ENCODE results near the gene ARHGAP23.
"Not testable (repeated sequence)": the region's sequence is repeated elsewhere in the genome, so short reads cannot be mapped to it uniquely, and the experiment has no call there.

ARHGAP23 gene

DNA sequence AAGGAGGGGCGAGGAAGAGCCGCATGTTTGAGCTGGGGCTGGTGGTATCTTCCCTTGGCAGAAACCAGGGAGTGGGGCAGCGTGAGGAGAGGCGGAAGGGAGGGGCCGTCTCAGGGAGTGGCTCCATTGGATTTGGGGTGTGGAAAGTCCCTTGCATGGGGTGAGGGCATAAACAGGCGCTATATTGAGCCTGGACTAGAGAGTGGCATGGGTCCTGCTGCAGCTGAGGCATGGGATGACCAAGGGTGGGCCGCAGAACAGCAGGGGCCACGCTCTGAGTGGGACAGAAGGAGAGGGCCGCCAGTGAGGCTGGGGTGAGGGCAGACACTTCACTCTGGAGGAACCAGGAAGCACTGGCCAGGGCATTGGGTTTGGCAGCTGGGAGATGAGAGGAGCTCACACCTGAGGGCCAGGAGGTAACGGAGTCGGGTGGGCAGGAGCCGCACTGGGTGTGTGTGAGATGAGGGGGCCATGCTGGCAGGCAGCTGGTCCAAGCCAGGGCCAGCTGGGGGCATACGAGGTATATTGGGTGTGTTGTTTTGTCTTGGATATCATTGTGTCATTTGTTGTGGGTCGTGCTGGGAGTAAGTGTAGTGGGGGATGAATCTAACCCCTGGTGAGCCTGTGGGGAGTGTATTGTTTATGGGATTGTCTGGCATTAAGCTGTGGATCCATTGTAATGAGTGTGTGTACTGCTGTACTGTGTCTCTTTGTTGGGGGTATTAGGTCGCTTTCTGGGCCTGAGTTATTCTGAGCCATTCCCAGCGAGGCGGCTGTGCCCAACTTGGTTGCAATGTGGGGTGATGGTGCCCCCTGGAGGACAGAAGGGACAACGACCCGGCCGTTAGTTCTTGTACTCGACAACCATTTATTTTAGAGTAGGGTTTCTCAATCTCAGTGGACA lies 56.2 kb downstream of the ARHGAP23 start:
- DNase-seq: peak in 51 of 56 donors; percentile 31 to 91 (median 72)

DNA sequence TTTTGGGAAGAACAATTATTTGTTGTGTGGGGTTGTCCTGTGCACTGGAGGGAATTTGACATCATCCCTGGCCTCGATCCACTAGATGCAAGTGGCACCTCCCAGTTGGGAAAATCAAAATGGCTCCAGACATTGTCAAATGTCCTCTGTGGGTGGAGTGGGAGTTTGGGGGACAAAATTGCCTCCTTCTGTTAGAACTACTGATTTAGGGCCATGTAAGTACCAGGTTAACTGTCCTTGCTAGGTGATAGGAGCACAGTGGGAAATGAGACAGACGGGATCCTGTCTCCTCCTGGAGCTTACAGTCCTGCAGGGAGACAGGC lies 56.8 kb downstream of the ARHGAP23 start:
- peak in 1 of 56 donors; percentile 83 for DNase-seq

DNA sequence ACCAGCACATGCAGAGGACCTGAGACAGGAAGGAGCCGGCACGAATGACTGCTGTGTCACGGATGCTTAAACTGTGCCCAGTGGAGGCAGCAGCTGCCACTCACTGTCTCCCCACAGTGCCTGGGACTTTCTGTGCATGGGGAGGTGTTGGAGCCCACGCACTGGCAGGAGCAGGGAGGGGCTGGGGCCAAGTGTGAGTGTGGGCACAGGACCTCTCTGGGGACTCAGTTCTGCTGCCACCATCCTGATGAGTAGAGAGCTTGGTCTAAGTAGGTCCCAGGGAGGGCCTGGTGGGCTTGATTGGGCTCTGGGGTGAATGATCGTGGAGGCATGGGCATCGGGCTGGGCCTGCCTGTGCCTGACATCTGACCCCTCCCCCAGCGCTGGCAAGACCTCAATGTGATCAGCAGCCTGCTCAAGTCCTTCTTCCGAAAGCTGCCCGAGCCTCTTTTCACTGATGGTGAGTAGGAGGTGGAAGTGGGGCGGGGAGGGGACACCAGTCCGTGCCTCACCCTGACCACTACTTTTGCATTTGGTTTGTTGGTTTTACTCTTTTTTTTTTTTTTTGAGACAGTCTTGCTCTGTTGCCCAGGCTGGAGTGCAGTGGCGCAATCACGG lies 57.5 kb downstream of the ARHGAP23 start:
- peak in 20 of 56 donors; percentile 9 to 56 (median 34) for DNase-seq

DNA sequence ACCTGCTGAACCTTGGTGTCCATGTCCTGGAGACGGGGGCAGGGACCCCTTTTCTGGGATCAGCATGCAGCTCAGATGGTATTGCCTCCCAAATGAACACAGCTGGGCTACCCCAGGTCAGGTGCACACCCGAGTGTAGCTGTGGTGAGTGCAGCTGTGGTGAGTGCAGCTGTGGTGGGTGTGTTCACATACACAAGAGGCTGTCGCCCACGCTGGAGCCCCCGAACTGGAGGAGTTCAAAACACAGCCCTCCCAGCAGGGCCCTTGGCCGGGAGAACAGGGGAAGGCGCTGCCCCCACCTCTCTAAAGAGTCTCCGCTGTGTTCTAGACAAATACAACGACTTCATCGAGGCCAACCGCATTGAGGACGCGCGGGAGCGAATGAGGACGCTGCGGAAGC lies 61.5 kb downstream of the ARHGAP23 start:
- DNase-seq: not testable (repeated sequence)

DNA sequence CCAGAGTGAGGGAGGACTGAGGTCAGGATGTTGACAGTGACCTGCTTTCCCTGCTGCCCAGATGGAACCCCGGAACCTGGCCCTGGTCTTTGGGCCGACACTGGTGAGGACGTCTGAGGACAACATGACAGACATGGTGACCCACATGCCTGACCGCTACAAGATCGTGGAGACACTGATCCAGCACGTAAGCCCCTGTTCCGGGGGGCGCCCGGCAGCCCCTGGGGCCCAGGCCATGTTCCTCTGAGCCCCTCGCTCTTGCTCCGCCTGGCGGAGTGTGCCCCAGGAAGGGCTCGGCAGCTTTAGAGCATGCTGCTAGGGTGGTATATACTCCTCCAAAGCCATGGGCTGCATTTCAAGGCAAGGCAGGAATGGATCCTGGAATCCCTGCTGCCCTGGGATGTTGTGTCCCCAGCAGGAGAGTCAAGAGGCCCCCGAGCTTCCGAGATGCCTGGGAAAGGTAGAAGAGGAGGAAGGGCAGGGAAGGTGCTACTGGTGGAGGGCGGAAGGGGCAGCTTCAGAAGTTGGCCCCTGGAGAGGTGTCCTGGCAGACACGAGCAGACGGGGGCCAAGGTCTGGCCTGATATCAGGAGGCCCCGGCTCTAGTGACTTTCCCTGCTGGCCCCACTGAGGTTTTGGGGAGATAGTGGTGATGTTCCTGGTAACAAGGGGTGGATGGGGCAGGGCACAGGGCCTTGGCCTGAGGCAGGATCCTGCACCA lies 63.2 kb downstream of the ARHGAP23 start:
- not testable (repeated sequence) for DNase-seq

DNA sequence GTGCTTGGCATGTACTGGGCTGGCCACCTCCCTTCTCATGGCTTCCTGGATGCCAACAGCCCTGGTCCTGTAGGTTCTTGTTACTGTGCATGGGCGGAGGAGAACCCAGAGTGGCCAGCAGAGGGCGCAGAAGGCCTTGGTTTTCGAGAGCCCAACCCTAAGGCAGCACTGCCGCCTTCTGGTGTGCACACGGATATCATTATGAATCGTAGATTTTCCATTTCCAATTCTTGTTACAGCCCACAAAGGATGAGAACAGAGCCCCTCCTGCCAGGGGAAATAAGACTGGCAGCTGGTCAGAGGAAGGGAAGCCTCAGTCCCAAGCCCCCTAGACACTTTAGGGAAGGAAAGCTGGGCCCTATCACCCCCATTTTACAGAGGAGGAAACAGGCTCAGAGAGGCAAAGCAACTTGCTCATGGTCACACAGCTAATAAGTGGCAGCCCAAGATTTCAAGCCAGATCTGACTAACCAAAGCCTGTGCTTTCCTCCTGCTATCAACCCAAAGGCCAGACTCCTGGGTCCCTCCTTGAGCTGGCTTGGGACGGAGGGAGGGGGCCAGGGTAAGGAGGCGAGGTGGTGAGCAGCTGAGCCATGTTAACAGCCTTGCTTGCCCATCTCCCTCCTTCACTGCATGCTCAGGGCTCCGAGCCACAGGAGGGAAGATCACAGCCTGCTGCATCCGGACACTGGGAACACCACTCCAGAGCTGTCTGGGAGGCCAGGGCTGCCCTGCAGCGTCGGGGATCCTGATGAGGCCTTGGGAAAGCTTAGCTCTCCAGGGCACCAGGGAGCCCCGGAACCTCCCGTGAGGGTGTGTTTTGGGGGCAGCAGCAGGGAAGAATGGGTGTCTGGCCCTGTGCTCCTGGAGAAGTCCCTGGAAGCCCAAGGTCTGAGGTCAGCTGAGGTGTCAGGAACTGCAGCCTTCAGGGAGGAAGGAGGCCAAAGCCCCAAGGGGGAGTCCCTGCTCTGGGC lies 64.1 kb downstream of the ARHGAP23 start:
- DNase-seq: peak; percentile 21 to 93 (median 72)

DNA sequence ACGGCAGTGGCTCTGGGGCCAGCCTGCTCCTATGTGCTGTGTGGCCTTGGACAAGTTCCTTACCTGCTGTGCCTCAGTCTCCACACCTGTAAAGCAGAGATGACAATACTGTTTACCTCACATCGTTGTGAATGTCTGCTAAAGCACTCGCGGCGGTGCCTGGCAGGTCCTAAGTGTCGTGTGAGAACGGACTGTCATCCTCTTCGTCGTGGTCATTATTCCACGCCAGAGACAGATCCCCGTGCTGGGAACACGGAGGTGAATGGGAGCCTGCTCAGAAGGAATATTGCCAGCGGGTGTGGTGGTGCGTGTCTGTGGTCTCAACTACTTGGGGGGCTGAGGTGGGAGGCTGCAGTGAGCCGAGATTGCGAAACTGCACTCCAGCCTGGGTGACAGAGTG lies 65.9 kb downstream of the ARHGAP23 start:
- not testable (repeated sequence) for DNase-seq

DNA sequence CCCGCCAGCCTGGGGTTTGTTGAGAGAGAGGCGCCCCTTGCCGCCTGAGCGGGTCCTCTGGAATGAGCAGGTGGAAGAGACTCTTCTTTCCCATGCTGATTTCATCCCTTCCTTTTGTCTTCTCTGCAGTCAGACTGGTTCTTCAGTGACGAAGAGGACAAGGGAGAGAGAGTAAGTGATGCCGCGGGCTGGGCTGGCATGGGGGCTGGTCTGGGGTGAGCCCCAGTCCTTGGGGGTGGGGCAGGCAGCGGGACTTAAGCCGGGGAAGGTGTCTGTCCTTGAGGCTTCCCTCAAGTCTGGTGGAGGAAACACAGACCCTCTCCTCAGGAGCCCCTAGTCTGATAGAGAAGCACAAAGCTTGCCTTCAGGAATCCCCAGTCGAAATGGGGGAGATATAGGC lies 69.4 kb downstream of the ARHGAP23 start:
- DNase-seq: not testable (repeated sequence)

DNA sequence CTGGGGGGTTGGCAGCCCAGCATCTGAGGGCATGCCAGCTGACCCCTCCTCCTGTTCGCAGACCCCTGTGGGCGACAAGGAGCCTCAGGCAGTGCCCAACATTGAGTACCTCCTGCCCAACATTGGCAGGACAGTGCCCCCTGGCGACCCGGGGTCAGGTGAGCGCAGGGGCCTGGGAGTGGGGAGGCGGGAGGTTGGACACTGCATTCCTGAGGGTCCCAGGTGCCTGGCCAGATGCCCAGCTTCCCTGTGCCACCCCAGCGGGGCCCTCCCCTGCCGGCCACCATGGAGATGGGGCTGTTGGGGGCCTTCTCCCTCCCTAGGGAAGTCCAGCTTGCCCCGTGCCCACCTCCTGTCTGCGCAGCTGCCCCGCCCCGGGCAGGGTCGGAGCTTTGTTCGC lies 70.1 kb downstream of the ARHGAP23 start:
- DNase-seq: no peak

DNA sequence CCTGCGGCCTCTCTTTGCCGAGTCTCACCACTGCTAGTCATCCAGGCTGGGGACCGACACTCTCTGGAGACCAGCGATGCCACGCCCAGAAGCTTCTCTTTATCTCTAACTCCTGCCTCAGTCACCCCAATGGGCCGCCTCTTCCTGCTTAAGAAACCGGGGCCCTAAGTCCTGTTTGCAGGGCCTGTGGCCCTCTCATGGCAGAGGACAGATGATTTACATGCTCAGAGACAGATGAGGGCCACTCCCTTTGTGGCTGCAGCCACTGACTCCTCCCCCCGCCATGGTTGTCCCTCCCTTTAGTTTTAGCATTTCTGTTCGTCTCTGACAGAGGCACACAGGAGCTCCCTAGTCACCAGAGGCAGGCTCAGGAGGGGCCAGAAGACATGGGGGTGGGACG lies 71.0 kb downstream of the ARHGAP23 start:
- DNase-seq: not testable (repeated sequence)

DNA sequence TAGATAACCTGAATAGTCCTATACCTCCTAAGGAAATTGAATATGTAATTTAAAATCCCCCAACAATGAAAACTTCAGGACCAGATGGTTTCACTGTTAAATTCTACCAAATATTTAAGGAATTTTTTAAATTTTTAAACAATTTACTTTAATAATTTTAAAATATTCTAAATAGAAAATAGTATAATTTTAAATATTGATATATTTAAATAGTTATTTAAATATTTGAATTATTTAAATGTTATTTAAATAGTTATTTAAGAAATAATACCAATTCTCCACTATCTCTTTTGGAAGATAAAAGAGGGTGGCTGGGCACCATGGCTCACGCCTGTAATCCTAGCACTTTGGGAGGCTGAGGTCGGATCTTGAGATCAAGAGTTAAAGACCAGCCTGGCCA lies 73.5 kb downstream of the ARHGAP23 start:
- not testable (repeated sequence) for DNase-seq

DNA sequence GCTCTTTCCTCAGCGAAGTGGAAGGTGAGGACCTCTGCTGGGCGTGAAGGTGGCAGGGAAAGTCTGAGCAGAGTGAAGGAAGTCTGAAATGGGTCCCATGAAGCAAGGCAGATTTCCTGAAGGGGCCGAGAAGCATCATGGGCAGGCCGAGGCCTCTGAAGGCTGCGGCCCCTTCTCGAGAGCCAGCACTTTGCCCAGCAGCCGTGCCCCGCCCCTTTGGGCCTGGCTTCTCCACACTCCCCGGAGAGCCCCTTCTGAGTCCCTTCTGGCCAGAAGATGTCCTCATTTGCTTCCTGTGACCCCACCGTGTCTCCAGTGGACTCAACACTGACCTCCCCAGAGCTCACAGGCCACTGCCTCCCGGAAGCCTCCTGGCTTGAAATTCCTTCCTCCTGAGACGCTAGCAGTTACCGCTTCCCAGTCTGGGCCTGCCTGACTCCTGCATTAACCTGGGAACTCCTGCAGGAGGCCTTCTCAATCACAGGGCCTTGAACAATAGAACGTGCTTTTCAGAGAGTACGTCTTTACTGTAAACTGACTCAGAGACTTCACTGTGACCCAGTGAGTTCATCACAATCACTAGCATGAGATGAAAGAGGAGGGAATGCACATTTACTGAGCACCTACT lies 75.1 kb downstream of the ARHGAP23 start:
- not testable (repeated sequence) for DNase-seq

DNA sequence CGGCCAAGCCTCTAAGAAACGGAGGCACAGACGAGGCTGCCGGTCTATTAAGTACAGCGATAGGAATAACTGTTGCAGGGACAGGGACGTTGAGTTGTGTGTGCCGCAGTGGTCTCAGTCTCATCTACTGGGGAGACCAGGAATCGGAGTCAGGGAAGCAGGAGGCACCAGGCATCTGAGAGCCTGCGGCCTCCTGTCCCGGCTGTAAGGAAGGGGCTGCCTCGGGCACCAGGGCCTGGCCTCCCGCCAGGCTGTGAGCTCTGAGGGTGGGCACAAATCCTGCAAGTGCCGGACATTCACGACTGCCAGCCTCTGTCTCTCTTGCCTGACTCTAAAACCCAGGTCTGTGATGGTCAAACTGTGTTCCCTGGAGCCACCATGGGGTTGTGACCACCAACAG lies 76.0 kb downstream of the ARHGAP23 start:
- no peak for DNase-seq

DNA sequence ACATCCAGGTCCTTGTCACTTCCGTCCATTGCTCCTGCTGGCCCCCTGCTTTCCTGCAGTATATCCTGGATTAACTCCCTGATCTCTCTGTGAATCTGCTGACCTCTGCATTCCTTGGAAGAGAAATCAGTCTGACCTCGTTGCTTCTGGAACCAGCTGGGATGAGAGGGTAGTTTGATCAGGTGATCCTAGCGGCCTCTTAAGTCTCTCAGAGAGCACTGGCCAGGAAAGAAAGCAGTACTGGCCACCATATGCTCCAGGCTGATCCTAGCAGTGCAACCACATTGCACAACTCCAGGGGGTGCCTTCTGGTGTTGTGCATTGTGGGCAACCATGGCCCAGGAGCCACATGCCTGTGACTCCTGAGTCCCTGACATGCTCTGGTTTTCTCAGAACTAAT lies 79.2 kb downstream of the ARHGAP23 start:
- DNase-seq: no peak

DNA sequence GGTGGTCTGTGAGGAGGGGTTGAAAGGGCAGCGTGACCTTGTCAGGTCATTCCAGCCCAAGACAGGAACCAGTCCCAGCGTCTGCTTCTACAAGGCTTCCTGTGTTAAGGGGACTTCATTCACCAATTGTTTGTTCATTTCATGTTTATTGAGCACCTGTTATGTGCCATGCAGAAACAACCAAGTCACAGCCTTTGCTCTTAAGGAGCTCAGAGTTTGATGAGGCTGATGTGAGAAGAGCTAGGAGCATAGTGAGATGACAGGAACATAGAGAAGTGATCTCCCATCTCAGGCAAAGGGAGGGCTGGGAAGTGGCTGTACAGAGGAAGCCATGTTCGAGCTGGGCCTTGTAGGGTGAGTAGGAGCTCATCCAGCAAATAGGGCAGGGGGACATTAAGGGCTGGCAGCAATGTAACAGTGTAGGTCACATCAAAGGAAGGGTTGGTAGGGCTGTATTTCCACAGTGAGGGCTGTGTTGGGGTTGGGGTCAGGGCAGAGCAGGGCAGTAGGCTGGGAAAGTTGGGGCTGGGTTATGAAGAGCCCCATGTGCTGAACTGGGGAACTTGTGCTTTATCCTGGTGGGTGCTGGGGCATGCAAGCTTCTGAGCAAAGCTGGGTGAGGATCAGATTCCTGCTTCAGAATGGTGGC lies 79.8 kb downstream of the ARHGAP23 start:
- no peak for DNase-seq

DNA sequence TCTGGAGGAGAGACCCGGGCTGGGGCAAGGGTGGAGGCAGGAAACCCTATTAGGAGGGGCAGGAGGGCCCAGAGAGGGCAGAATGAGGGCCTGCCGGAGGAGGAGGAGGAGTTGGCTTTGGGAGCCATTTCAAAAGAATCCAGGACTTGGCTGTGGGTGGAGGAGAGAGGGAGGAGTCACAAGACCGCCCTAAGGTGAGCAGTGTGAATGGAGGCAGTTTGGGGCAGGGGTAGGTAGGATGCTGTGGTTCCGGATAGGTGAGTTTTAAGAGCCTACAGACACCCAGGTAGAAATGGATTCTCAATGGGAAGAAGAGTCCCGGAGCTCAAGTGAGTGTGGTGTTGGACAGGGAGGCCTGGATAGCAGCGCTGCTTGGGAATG lies 80.3 kb downstream of the ARHGAP23 start:
- no peak for DNase-seq

DNA sequence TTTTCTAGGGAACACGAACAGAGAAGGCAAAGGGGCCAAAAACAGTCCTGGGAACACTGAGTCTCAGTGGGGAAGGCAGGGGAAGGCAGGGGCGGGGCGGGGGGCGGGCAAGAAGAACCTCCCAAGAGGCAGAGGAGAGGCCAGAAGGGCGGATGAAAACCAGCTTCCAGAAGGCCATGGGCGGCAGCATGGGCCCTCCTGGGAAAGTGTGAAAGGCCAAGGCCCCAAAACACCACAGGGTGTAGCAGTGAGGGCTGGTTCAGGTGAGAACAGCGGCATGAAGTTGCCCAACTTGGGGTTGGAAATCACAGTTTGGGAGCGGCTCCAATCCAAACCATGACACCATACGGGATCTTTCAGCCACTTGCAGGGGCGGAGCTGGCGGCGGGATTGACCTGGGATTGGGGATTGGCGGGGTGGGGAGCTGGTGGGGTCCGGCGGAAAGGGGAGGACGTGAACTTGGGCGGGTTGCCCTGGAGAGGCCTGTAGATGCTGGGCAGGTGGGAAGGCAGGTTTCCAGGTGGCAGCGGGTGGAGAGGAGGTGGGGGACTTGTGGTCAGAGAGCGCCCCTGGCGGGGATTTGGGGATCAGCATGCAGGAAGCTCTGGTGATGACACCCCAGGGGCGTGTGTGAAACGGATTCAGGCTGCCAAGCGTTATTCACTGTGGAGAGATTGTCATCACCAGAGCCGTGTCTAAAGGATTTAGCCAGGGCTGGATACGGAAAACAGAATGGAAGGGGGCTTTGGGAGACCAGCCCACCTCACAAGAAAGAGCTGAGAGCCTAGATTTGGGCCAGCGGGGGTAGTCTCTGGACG lies 80.9 kb downstream of the ARHGAP23 start:
- DNase-seq: peak in 46 of 56 donors; percentile 21 to 84 (median 60)

DNA sequence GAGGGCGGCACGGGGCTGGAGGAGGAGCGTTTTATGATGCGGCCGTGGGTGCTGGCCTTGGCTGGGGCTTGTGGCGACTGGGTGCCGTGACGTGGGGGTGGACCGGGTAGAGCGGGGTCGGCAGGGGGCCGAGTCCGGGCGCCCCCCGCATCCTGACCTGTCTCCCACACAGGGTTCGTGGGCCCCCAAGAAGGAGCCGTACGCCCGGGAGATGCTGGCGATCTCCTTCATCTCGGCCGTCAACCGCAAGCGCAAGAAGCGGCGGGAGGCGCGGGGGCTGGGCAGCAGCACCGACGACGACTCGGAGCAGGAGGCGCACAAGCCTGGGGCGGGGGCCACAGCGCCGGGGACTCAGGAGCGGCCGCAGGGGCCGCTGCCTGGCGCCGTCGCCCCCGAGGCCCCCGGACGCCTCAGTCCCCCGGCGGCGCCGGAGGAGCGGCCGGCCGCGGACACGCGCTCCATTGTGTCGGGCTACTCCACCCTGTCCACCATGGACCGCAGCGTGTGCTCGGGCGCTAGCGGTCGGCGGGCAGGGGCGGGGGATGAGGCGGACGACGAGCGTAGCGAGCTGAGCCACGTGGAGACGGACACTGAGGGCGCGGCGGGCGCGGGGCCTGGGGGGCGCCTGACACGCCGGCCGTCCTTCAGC lies 81.6 kb downstream of the ARHGAP23 start:
- peak in 3 of 56 donors; percentile 55 to 57 (median 55) for DNase-seq
